ENCODE measurements around the gene WRNIP1. TPM values are rescaled to one million over a fixed set of nuclear protein-coding genes. Genes with fewer than 3 reads are reported as not detected.

WRNIP1 gene
- total RNA-seq, 1 donor from 2014 or later: 58.4 TPM

DNA sequence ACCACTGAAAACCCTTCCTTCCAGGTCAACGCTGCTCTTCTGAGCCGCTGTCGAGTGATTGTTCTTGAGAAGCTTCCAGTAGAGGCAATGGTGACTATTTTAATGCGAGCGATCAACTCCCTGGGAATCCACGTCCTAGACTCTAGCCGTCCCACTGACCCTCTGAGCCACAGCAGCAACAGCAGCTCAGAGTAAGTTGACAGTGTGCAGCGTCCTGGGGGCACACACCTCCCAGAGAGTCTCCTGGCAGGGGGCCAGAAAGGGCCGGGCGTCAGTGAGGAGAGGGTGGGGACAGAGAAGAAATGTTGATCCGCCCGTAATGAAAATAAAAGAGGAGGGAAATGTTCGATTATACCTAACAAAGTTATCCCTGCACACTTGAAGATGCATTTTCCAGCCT lies 5.0 kb downstream of the WRNIP1 start:
- no peak for DNase-seq (ENCODE audit: low read depth)
- H3K27me3 ChIP-seq (ENCODE audit: control insufficient read depth, insufficient read depth, low read length): no peaks in the 10 kb centered on the region
- TF ChIP-seq, protein P1, sequence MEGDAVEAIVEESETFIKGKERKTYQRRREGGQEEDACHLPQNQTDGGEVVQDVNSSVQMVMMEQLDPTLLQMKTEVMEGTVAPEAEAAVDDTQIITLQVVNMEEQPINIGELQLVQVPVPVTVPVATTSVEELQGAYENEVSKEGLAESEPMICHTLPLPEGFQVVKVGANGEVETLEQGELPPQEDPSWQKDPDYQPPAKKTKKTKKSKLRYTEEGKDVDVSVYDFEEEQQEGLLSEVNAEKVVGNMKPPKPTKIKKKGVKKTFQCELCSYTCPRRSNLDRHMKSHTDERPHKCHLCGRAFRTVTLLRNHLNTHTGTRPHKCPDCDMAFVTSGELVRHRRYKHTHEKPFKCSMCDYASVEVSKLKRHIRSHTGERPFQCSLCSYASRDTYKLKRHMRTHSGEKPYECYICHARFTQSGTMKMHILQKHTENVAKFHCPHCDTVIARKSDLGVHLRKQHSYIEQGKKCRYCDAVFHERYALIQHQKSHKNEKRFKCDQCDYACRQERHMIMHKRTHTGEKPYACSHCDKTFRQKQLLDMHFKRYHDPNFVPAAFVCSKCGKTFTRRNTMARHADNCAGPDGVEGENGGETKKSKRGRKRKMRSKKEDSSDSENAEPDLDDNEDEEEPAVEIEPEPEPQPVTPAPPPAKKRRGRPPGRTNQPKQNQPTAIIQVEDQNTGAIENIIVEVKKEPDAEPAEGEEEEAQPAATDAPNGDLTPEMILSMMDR (IDR thresholded peaks at IDR 0.05; ENCODE audit: insufficient read depth, low read length, severe bottlenecking): no peak
- peaks cover 2% of the 10 kb centered on the region for H3K36me3 ChIP-seq (ENCODE audit: control insufficient read depth, insufficient read depth, low read length)
- FAIRE-seq: no peak
- no peak overlapping the region for H3K4me3 ChIP-seq (ENCODE audit: low read depth, low read length)

DNA sequence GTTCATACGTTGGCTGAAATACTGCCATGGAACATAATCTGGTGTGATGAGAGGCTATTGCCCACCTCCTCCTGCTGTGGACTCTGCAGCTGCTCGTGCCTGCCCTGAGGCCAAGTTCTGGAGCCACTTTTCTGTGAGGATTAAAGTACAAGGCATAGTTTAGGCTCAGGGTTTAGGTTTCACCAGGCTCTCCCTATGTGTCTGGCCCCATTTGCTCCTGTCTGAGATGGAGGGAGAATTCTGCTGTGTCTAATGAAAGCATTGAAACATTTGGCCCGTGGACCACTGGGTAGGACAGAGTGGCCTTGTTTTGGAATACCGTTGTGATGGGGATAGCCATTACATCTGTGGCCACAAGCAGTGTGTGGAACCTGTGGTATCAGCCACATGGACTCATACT lies 5.9 kb downstream of the WRNIP1 start:
- Histone ChIP-seq H3K36me3 (ENCODE audit: control insufficient read depth, insufficient read depth, low read length) (peaks cover 2% of the 10 kb centered on the region), H3K4me3 (ENCODE audit: low read depth, low read length) (no peak overlapping the region), H3K27me3 (ENCODE audit: control insufficient read depth, insufficient read depth, low read length) (no peaks in the 10 kb centered on the region)
- DNase-seq (ENCODE audit: low read depth): no peak
- TF ChIP-seq, protein P1 (IDR thresholded peaks at IDR 0.05; ENCODE audit: insufficient read depth, low read length, severe bottlenecking): no peak
- FAIRE-seq: no peak

DNA sequence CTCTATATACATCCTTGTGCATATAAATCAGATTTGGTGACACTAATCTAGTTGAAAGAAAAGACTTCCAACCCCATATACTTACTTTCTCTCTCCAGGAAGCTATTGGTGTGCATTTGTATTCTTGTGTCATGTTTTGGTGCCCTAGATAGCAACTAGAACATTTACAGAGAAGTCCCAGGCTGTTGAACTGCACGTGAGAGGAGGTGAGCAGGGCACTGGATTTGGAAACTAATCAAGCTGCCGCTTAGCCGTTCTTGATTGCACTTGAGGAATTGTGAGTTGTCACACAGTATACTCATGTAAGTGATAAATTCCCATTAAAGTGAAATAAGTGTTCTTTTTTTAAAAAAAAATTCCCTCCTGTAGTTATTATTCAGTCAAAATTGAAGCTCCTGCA lies 7.6 kb downstream of the WRNIP1 start:
- FAIRE-seq: no peak
- H3K27me3 ChIP-seq (ENCODE audit: control insufficient read depth, insufficient read depth, low read length): no peaks in the 10 kb centered on the region
- H3K4me3 ChIP-seq (ENCODE audit: low read depth, low read length): no peak overlapping the region
- H3K36me3 ChIP-seq (ENCODE audit: control insufficient read depth, insufficient read depth, low read length): peaks cover 5% of the 10 kb centered on the region
- TF ChIP-seq, protein P1 (IDR thresholded peaks at IDR 0.05; ENCODE audit: insufficient read depth, low read length, severe bottlenecking): no peak
- DNase-seq (ENCODE audit: low read depth): no peak

DNA sequence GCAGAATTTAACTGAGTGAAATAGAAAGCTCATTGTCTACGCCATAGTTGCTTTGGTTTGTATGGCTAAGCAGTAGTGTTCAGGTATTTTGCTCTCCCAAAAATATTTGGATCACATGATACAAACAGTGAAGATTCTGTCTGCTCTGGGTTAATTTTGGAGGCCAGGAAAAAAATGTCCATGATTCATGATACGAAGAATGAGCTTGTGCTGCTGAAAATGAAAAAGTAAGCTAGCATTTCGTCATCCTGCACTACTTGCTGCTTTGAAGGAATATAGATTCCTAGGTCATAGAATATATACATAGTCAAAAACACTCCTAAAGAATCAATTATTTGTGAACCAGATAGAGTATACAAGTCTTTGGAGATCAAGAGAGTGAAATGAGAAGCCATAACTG lies 8.3 kb downstream of the WRNIP1 start:
- FAIRE-seq: no peak
- peaks cover 5% of the 10 kb centered on the region for H3K36me3 ChIP-seq (ENCODE audit: control insufficient read depth, insufficient read depth, low read length)
- TF ChIP-seq, protein P1 (IDR thresholded peaks at IDR 0.05; ENCODE audit: insufficient read depth, low read length, severe bottlenecking): no peak

DNA sequence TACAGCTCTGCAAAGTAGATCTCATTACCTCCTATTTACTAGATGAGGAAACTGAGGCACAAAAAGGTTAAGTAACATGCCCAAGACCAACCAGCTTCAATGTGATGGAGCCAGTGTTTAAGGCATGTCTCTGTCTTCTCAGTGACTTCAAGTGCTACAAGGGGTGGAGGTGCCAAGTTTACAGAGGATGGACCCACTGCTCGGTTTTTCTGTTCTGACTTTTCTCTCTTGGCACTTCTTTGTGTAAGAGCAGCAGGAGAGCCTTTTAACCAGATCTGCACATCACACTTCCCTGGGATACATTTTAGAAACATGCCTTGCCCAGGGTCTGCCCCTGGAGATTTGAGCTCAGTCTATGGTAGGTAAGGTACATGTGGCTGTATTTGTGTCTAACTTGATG lies 9.8 kb downstream of the WRNIP1 start:
- peaks cover 8% of the 10 kb centered on the region for H3K36me3 ChIP-seq (ENCODE audit: control insufficient read depth, insufficient read depth, low read length)
- TF ChIP-seq, protein P1 (IDR thresholded peaks at IDR 0.05; ENCODE audit: insufficient read depth, low read length, severe bottlenecking): no peak

More for the DNA sequence above, 8.3 kb downstream of the WRNIP1 start:
- H3K27me3 ChIP-seq (ENCODE audit: control insufficient read depth, insufficient read depth, low read length): no peaks in the 10 kb centered on the region
- DNase-seq (ENCODE audit: low read depth): no peak
- no peak overlapping the region for H3K4me3 ChIP-seq (ENCODE audit: low read depth, low read length)

DNA sequence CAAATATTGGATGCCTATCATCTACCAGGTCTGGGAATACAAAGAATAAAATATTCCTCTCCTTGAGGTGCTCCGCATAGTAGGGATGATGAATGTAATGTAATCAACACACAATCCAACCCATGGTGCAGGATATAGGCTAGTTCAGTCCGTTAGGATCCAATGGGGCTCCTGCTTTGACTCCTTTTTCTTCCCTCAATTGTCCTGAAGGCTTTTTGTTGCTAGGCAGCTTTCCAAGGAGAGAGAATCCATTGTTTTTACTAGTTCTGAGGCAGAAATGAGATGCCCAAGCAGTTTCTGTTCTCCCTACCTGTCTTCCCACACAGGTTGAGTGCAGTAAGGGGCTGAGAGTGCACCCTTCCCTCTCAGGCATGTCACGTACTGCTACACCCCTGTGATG lies 12.1 kb downstream of the WRNIP1 start:
- H3K36me3 ChIP-seq (ENCODE audit: control insufficient read depth, insufficient read depth, low read length): peaks cover 17% of the 10 kb centered on the region
- TF ChIP-seq, protein P1 (IDR thresholded peaks at IDR 0.05; ENCODE audit: insufficient read depth, low read length, severe bottlenecking): no peak

More for the DNA sequence above, 9.8 kb downstream of the WRNIP1 start:
- Histone ChIP-seq H3K4me3 (ENCODE audit: low read depth, low read length) (no peak overlapping the region), H3K27me3 (ENCODE audit: control insufficient read depth, insufficient read depth, low read length) (no peaks in the 10 kb centered on the region)
- DNase-seq (ENCODE audit: low read depth): no peak
- FAIRE-seq: no peak

More for the DNA sequence above, 12.1 kb downstream of the WRNIP1 start:
- H3K27me3 ChIP-seq (ENCODE audit: control insufficient read depth, insufficient read depth, low read length): no peaks in the 10 kb centered on the region
- no peak for FAIRE-seq
- no peak overlapping the region for H3K4me3 ChIP-seq (ENCODE audit: low read depth, low read length)
- no peak for DNase-seq (ENCODE audit: low read depth)
